ENCODE data around the gene ABCB11. TPM values are rescaled to one million over a fixed set of nuclear protein-coding genes. Genes with fewer than 3 reads are reported as not detected.

Gene ABCB11
- total RNA-seq, 1 experiment from 2014 or later, result not detected

- no peaks in the 10 kb centered on the region for H3F3A ChIP-seq (ENCODE audit: insufficient read depth, low read depth)
- no peak overlapping the region for H3K4me2 ChIP-seq
- no peaks in the 10 kb centered on the region for H3K36me3 ChIP-seq (ENCODE audit: low read depth)
- no peaks in the 10 kb centered on the region for H3K4me1 ChIP-seq (replicated peaks; ENCODE audit: insufficient read depth)
- no peak overlapping the region for H3K4me3 ChIP-seq
- DNase-seq, result no peak
- H3K79me2 ChIP-seq (ENCODE audit: low read depth), result no peaks in the 10 kb centered on the region
- ChIA-PET CTCF (no interaction called here), POLR2A (ENCODE audit: unreplicated experiment) (no interaction called here)
- no peak overlapping the region for H3K27ac ChIP-seq
- H3K9me3 ChIP-seq (ENCODE audit: insufficient read depth, low read depth), result no peaks in the 10 kb centered on the region
- no peaks in the 10 kb centered on the region for H3K27me3 ChIP-seq (ENCODE audit: insufficient read depth, low read depth)
- no peak for TF ChIP-seq CTCF (conservative IDR thresholded peaks at IDR 0.05)
- TF ChIP-seq EZH2 (IDR thresholded peaks at IDR 0.05; ENCODE audit: low read depth), result no peak
- intact Hi-C loops (cut with micrococcal nuclease; ENCODE audit: unreplicated experiment), result no loop called here
- H4K20me1 ChIP-seq (ENCODE audit: insufficient read depth), result no peaks in the 10 kb centered on the region
- BruUV-seq (replicated peaks), result no TSS peak
- no peak overlapping the region for H2AFZ ChIP-seq
- no peaks in the 10 kb centered on the region for H3K9me2 ChIP-seq (ENCODE audit: insufficient read depth)
Measured at GRCh38 chr2:168912901-168913369, 118.2 kb downstream of the ABCB11 start.

GRCh38 chr2:168912466-168912865 lies 118.7 kb downstream of the ABCB11 start:
- no peaks in the 10 kb centered on the region for H3K27me3 ChIP-seq (ENCODE audit: insufficient read depth, low read depth)
- H3K36me3 ChIP-seq (ENCODE audit: low read depth), result no peaks in the 10 kb centered on the region
- H3K27ac ChIP-seq, result no peak overlapping the region
- H3F3A ChIP-seq (ENCODE audit: insufficient read depth, low read depth), result no peaks in the 10 kb centered on the region
- TF ChIP-seq EZH2 (IDR thresholded peaks at IDR 0.05; ENCODE audit: low read depth) (no peak), CTCF (conservative IDR thresholded peaks at IDR 0.05) (no peak)
- no peak overlapping the region for H3K4me3 ChIP-seq
- no TSS peak for BruUV-seq (replicated peaks)
- H2AFZ ChIP-seq, result no peak overlapping the region
- intact Hi-C loops (cut with micrococcal nuclease; ENCODE audit: unreplicated experiment), result no loop called here
- H3K4me2 ChIP-seq, result no peak overlapping the region
- no peaks in the 10 kb centered on the region for H4K20me1 ChIP-seq (ENCODE audit: insufficient read depth)
- no peaks in the 10 kb centered on the region for H3K4me1 ChIP-seq (replicated peaks; ENCODE audit: insufficient read depth)
- no peaks in the 10 kb centered on the region for H3K79me2 ChIP-seq (ENCODE audit: low read depth)
- H3K9me3 ChIP-seq (ENCODE audit: insufficient read depth, low read depth), result no peaks in the 10 kb centered on the region
- ChIA-PET CTCF (no interaction called here), POLR2A (ENCODE audit: unreplicated experiment) (no interaction called here)
- DNase-seq, result no peak
- H3K9me2 ChIP-seq (ENCODE audit: insufficient read depth), result no peaks in the 10 kb centered on the region

- H3K4me3 ChIP-seq, result no peak overlapping the region
- no TSS peak for BruUV-seq (replicated peaks)
- H3K27ac ChIP-seq, result no peak overlapping the region
- no peaks in the 10 kb centered on the region for H3K9me2 ChIP-seq (ENCODE audit: insufficient read depth)
- TF ChIP-seq EZH2 (IDR thresholded peaks at IDR 0.05; ENCODE audit: low read depth), result no peak
- TF ChIP-seq CTCF (conservative IDR thresholded peaks at IDR 0.05), result no peak
- no peaks in the 10 kb centered on the region for H3K4me1 ChIP-seq (replicated peaks; ENCODE audit: insufficient read depth)
- H4K20me1 ChIP-seq (ENCODE audit: insufficient read depth), result no peaks in the 10 kb centered on the region
- H3K36me3 ChIP-seq (ENCODE audit: low read depth), result no peaks in the 10 kb centered on the region
- POLR2A ChIA-PET (ENCODE audit: unreplicated experiment), result no interaction called here
- intact Hi-C loops (cut with micrococcal nuclease; ENCODE audit: unreplicated experiment), result no loop called here
- DNase-seq, result no peak
- H3K79me2 ChIP-seq (ENCODE audit: low read depth), result no peaks in the 10 kb centered on the region
- CTCF ChIA-PET, result interaction anchor here (0.7 kb wide), 1 partner anchor 466 kb away, joined by 3 read pairs; no protein-coding TSS in a partner anchor
- no peaks in the 10 kb centered on the region for H3F3A ChIP-seq (ENCODE audit: insufficient read depth, low read depth)
- H3K27me3 ChIP-seq (ENCODE audit: insufficient read depth, low read depth), result no peaks in the 10 kb centered on the region
- no peak overlapping the region for H2AFZ ChIP-seq
- H3K4me2 ChIP-seq, result no peak overlapping the region
- H3K9me3 ChIP-seq (ENCODE audit: insufficient read depth, low read depth), result no peaks in the 10 kb centered on the region
Measured at GRCh38 chr2:168910330-168910729, 120.8 kb downstream of the ABCB11 start.
